Muscle of leg (tissue), 11 donors: ENCODE measurements around the gene DMAC2. TPM values are rescaled to one million over a fixed set of nuclear protein-coding genes. Genes with fewer than 3 reads are reported as not detected.

Source experiments
- DNase-seq: peaks from one replicate; pipeline ENCODE4 v3.0.0; 2013
- H3K27ac ChIP-seq: one replicate; pipeline ENCODE4 v1.5.1; 2013; ENCODE audit warnings: mild to moderate bottlenecking, low read length, control low read depth
- H3K27me3 ChIP-seq: one replicate; pipeline ENCODE4 v1.6.1; 2013; ENCODE audit warnings: low read length; ENCODE audit not compliant: control insufficient read depth, insufficient read depth
- H3K36me3 ChIP-seq: one replicate; pipeline ENCODE4 v1.6.1; 2013; ENCODE audit warnings: low read length; ENCODE audit not compliant: control insufficient read depth, insufficient read depth
- H3K4me1 ChIP-seq: one replicate; pipeline ENCODE4 v1.6.1; 2013; ENCODE audit warnings: low read length; ENCODE audit not compliant: control insufficient read depth, insufficient read depth
- H3K4me3 ChIP-seq: one replicate; pipeline ENCODE4 v1.5.1; 2013; ENCODE audit warnings: low read length, control low read depth
- H3K9me3 ChIP-seq: replicated peaks from 2 replicates; pipeline ENCODE4 v1.6.1; 2013; ENCODE audit warnings: low read depth, low read length; ENCODE audit not compliant: control insufficient read depth
- whole genome bisulfite sequencing: methylation state at CpG from one replicate; pipeline ENCODE4 v1.1.5; 2013; ENCODE audit warnings: missing lambda C conversion rate; ENCODE audit not compliant: insufficient coverage; 5-methylcytosine and 5-hydroxymethylcytosine counted together
- polyA plus RNA-seq, 8 donors: library from polyadenylated mRNA; unstranded; fragments of 120-200 nt; gene quantifications; one replicate each; pipeline versions ENCODE4 v1.2.1 to v1.2.3, GENCODE V29; 2013; ENCODE audit warnings: inconsistent platforms in 1 of 8, low replicate concordance in 1 of 8; ENCODE audit not compliant: insufficient read length in 8 of 8, insufficient read depth in 1 of 8
- total RNA-seq: library from RNA; stranded (reverse); fragments of 120-200 nt; gene quantifications from one replicate; pipeline ENCODE4 v1.2.4, GENCODE V29; 2013

DMAC2 gene
- total and polyA plus RNA-seq, 9 donors = 30.3 to 58.0 (median 44.9) TPM

GRCh38 chr19:41402010-41402409 lies 37.7 kb downstream of the DMAC2 start:
- peaks cover 7% of the 10 kb centered on the region for H3K36me3 ChIP-seq
- peaks cover 9% of the 10 kb centered on the region for H3K4me1 ChIP-seq
- no peaks in the 10 kb centered on the region for H3K27me3 ChIP-seq
- no peak overlapping the region for H3K27ac ChIP-seq
- WGBS = no CpG with 5 or more reads among the region's 3 CpGs
- H3K4me3 ChIP-seq = no peak overlapping the region
- no peaks in the 10 kb centered on the region for H3K9me3 ChIP-seq
- DNase-seq = no peak

- Histone ChIP-seq H3K4me3 (no peak overlapping the region), H3K9me3 (no peaks in the 10 kb centered on the region), H3K4me1 (peaks cover 10% of the 10 kb centered on the region), H3K27me3 (no peaks in the 10 kb centered on the region), H3K36me3 (peaks cover 6% of the 10 kb centered on the region), H3K27ac (peak overlapping the region; percentile 35)
- no peak for DNase-seq
- WGBS = 100% methylated on average over 1 of the region's 4 CpGs
These were observed 38.2 kb downstream of the DMAC2 start for GRCh38 chr19:41401483-41401882.

GRCh38 chr19:41399525-41399924 lies 40.2 kb downstream of the DMAC2 start:
- WGBS = 95% methylated on average over 2 of the region's 2 CpGs
- no peak overlapping the region for H3K27ac ChIP-seq
- no peaks in the 10 kb centered on the region for H3K9me3 ChIP-seq
- DNase-seq = no peak
- H3K27me3 ChIP-seq = no peaks in the 10 kb centered on the region
- H3K4me1 ChIP-seq = peaks cover 16% of the 10 kb centered on the region
- peaks cover 6% of the 10 kb centered on the region for H3K36me3 ChIP-seq
- no peak overlapping the region for H3K4me3 ChIP-seq

GRCh38 chr19:41399091-41399490 lies 40.6 kb downstream of the DMAC2 start:
- Histone ChIP-seq H3K4me1 (peaks cover 16% of the 10 kb centered on the region), H3K27ac (no peak overlapping the region), H3K27me3 (no peaks in the 10 kb centered on the region), H3K9me3 (no peaks in the 10 kb centered on the region), H3K4me3 (no peak overlapping the region), H3K36me3 (peaks cover 6% of the 10 kb centered on the region)
- no CpG with 5 or more reads among the region's 3 CpGs for WGBS
- no peak for DNase-seq

DNA sequence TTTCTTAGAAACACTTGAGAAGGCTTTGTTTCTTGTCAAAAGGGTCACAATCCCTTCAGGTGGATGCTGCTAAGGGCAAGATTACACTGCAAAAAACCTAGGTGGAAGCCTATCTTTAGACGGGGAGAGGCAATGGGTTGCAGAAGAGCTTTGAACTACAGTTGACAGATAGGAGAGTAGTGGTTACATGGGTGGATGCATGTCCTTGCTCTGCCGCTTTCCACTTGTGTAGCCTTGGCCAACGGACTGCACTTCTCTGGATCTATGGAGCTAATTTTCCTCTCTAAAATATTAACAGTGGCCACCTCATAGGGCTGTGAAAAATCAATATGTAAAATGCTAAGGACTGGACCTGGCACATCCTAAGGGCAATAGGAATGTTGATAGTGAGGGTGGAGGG lies 41.1 kb downstream of the DMAC2 start:
- H3K4me1 ChIP-seq = peaks cover 16% of the 10 kb centered on the region
- H3K27ac ChIP-seq = no peak overlapping the region
- WGBS = 33% methylated on average over 1 of the region's 3 CpGs
- H3K27me3 ChIP-seq = no peaks in the 10 kb centered on the region
- H3K4me3 ChIP-seq = peak overlapping the region; percentile 95
- no peaks in the 10 kb centered on the region for H3K9me3 ChIP-seq
- no peak for DNase-seq
- H3K36me3 ChIP-seq = peaks cover 6% of the 10 kb centered on the region

DNA sequence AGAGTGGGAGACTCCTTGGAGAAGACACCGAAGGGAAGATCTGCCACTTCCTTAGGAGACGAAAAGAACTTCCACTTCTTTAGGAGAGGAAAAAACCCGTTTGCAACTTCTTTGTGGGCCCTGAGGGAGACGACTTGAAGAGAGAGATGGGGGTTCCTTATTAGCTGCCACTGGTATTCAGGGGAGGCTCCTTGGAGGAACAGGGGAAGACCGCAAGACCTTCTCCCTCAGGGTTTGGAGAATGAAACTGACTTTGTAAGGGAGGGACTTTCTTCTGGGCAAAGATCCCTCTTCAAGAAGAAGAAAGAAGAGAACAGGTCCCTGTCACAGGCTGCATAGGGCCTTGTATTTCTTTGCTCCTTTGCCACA lies 41.7 kb downstream of the DMAC2 start:
- Histone ChIP-seq H3K27ac (peak overlapping the region; percentile 83), H3K36me3 (peaks cover 1% of the 10 kb centered on the region), H3K9me3 (no peaks in the 10 kb centered on the region), H3K4me3 (peak overlapping the region; percentile 95), H3K4me1 (peaks cover 16% of the 10 kb centered on the region), H3K27me3 (no peaks in the 10 kb centered on the region)
- WGBS = 0% methylated on average over 5 of the region's 5 CpGs
- no peak for DNase-seq

DNA sequence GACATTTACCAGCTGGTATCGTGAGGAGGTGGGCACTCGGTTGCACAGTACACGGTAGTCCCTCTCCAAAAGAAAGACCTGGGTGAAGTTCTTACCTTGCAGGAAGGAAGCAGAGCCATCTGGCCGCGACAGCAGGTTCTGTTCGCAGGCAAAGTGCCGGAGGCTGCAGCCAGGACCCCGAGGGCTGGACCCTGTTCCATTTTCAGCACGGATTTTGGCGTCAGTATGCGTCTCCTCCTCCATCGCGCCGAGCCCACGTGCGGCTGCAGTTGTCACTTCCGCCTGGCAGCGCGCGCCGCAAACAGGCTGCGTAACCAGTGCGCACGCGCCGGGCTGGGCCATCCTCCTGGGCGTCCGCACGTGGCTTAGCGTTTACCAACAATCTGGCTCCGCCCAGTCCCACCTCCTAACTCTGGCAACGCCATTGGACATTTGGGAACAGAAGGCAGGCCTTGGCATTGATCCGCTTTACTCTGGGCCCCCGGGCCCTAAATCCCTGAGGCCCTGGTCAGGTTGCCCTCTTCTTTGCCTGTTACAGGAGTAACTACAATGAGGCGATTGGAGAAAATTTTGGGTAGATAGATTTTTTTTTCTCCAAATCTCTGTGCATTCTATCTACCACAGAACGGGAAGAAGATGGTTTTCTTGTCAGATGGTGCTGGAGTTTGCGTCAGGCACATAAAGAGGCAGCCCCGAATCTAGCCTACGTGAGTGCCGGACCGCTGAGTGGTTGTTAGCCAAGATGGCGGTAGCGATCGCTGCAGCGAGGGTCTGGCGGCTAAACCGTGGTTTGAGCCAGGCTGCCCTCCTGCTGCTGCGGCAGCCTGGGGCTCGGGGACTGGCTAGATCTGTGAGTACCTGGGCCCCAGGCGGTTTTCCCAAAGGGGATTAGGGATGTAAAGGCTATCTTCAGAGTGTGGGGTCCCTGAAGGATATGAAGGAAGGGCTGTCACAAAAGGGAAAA lies 42.3 kb downstream of the DMAC2 start, which contains the start of the genes BCKDHA and EXOSC5:
Gene BCKDHA, plus strand, starts transcription at position 733 of the 964 bp plus-strand sequence. Its CDS starts 10 bp downstream, at position 743.
Gene EXOSC5, minus strand, starts transcription at position 274 of the 964 bp plus-strand sequence. Its CDS starts 31 bp downstream, at position 243.
- Histone ChIP-seq H3K4me3 (peak within 1 kb of the TSS; percentile 95), H3K27me3 (no peaks in the 10 kb centered on the region), H3K36me3 (no peaks in the 10 kb centered on the region), H3K4me1 (peaks cover 19% of the 10 kb centered on the region), H3K9me3 (no peaks in the 10 kb centered on the region), H3K27ac (peak within 1 kb of the TSS; percentile 83)
- peak; percentile 100 for DNase-seq
- WGBS = under 1% methylated on average over 48 of the region's 50 CpGs

- Histone ChIP-seq H3K27ac (no peak overlapping the region), H3K27me3 (no peaks in the 10 kb centered on the region), H3K36me3 (peaks cover 17% of the 10 kb centered on the region), H3K9me3 (no peaks in the 10 kb centered on the region), H3K4me1 (peaks cover 19% of the 10 kb centered on the region), H3K4me3 (no peak overlapping the region)
- no peak for DNase-seq
- 83% methylated on average over 6 of the region's 6 CpGs for WGBS
These were observed 44.4 kb downstream of the DMAC2 start for GRCh38 chr19:41395355-41395754.

DNA sequence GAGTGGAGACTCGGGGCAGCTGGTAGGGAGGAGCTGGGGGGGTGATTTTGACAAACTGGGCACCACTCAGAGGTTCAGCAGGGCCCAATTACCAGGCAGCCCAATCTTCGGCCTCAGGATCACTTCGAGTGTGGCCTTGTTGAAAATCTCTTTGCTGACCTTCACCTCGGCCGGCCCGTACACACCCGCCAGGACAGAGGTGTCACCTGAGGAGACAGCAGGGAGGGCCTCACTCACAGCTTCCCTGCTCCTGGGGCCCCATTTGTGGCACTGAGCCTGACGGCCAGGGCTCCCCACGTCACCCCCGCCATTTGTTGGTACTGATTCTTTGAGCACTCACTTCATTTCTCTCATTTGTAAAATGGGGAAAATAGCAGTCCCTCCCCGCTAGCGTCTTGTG lies 46.9 kb downstream of the DMAC2 start:
- H3K27ac ChIP-seq = no peak overlapping the region
- no peak for DNase-seq
- H3K4me3 ChIP-seq = no peak overlapping the region
- H3K27me3 ChIP-seq = no peaks in the 10 kb centered on the region
- 82% methylated on average over 9 of the region's 12 CpGs for WGBS
- peaks cover 10% of the 10 kb centered on the region for H3K4me1 ChIP-seq
- no peaks in the 10 kb centered on the region for H3K9me3 ChIP-seq
- H3K36me3 ChIP-seq = peaks cover 32% of the 10 kb centered on the region

DNA sequence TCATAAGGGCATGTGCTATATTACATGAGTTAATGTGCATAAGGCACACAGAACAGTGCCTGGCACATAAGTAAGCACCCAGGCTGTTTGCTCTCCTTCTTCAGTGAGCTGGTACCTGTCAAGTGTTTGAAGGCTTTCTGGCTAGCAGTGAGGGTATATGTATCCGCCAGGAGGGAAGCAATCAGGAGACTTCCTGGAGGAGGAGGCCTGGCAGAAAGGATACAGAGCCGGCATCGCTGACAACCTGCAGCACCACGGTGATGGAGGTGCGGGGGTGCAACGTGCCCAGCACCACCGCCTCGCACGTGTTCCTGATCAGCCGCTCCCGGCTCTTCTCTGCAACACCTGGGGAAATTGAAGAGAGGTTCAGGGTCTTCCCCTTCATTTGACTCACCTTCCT lies 48.1 kb downstream of the DMAC2 start:
- H3K36me3 ChIP-seq = peaks cover 43% of the 10 kb centered on the region
- H3K9me3 ChIP-seq = no peaks in the 10 kb centered on the region
- DNase-seq = no peak
- WGBS = 90% methylated on average over 9 of the region's 11 CpGs
- H3K4me1 ChIP-seq = peaks cover 10% of the 10 kb centered on the region
- H3K4me3 ChIP-seq = no peak overlapping the region
- no peaks in the 10 kb centered on the region for H3K27me3 ChIP-seq
- no peak overlapping the region for H3K27ac ChIP-seq
